Limb (tissue), 2 donors: Measurements from ENCODE around the gene MCM9.

Experiments
- DNase-seq, 2 donors: peaks; one replicate each; pipeline ENCODE4 v3.0.0-alpha.2; 2016; ENCODE audit errors: extremely low spot score in 2 of 2

The MCM9 gene

DNA sequence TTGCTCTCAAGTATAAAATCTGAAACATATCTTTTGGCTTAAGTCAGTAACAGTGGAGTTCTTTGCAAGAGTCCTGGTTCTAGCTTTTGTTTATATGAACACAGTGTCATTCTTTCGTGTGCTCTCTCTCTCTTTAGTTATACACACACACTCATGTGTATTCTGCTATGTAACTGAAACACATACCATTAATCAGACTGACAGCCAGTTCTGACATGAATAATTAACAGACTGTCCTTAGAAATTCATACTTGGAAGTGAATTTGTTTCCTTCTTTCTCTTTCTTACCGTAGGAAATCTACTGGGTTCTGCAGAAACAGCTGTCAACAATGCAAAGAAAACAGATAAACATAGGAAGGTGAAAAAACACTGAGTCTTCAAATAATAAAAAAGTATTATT, 2.5 kb downstream of the MCM9 start:
- no peak for DNase-seq

DNA sequence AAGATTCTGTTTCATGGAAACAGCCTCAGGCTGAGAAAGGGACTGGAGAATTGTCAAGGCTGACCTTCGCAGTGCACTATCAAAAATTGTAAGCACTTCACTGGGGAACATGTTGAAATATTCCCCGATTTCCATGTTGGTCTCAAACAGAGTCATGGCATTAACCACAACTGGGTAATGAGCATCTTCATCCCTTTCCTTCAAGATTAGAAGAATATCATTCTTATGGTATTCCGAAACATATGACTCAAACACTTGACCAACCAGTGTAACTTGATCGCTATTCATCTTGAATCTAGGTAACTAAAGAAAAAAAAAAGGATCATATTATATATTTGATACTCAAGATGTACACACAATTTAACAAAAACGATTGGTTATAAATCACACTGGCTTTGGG, 3.5 kb downstream of the MCM9 start:
- no peak for DNase-seq

- no peak for DNase-seq
These were observed 4.3 kb downstream of the MCM9 start for GRCh38 chr6:118930680-118931079.

GRCh38 chr6:118923035-118923434, 11.9 kb downstream of the MCM9 start:
- no peak for DNase-seq

DNA sequence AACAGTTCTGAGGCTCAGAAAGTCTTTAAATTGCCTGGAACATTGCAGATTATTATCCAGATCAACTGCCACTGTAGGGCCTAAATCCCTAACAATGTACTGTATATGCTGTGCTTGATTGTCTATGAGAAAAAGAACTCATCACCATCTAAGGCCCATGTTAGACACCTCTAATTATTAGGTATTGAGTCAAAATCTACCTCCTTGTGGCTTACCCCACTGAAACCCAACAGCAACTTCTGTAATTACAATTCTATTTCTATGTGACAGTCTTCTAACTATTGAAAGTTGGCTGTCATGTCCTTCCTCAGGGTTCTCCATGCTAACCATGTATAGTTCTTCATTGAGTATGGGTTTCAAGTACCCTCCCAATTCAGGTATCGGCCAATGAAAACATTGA, 13.9 kb downstream of the MCM9 start:
- DNase-seq: no peak

- no peak for DNase-seq
These were observed 16.6 kb downstream of the MCM9 start for GRCh38 chr6:118918329-118918725.

DNA sequence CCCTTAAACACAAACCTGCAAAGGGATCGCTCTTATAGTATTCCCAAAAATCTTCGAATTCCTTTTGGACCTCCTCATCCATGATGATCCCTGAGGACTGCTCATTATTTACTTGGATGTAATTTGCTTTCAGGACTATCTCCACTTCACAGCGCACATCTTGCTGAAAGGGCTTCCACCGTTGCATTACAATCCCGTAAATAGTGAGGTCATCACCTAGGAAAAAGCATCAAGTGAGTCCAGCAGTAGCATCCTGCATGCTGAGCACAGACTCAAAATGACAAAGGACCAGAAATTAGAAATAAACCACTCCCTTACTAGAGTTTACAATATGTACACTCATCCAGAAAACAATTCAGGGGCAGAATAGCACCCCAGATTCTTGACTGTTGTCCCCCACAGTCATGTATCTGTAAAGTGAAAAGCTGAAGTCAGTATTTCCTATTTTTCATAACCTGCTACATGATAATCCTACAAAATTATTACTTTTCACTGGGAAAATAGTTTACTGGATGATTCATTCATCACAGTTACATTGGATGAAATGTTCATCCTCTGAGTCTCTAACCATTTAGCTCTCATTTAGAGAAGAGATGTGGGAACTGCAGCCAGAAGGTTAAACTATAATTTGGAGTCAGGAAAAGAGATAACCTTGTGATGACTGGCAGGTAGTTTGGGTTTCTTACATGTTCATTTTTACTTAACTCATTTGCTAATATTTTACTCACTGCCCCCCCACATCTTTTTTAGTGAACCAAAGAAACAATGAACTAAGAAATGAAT, 17.2 kb downstream of the MCM9 start:
- DNase-seq: no peak

DNA sequence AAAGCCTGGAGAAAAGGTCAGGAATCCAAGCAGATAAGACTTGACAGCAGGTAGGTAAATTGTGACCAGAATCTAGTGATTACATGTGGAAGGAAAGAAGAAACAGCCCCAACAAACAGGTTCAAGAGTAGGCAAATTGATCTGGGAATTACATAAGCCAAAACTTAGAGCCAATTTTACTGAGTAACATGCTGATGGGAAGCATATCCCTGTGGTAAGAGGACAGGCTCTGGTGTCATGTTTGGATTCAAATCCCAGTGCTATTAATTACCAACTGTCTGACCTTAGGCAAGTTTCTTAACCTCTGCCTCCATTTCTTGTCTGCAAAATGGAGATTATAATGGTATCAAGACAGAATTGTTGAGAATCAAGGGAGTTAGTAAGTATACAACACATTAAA, 20.4 kb downstream of the MCM9 start:
- no peak for DNase-seq

GRCh38 chr6:118913161-118913560, 21.8 kb downstream of the MCM9 start:
- DNase-seq: no peak

DNA sequence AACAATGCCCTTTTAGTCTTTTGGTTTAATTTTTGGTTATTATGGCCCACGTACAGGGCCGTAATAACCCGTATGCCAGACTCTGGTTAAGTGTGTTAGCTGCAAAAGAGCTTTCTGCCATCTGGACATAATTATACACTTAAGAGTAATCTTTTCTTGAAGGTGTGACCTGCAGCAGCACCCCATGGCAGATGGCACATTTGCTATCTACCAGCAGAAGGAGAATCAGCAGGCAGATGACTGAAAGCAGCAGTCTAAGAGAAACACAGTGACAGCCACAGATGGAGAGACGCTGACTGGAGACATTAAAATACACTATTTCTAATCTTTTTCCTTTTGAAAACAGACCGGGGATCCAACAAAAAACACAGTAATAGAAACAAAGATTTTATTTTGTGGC, 22.3 kb downstream of the MCM9 start:
- DNase-seq: no peak

- DNase-seq: no peak
These were observed 26.5 kb downstream of the MCM9 start for GRCh38 chr6:118908441-118908840.

- DNase-seq: no peak
These were observed 29.1 kb downstream of the MCM9 start for GRCh38 chr6:118905851-118906250.

DNA sequence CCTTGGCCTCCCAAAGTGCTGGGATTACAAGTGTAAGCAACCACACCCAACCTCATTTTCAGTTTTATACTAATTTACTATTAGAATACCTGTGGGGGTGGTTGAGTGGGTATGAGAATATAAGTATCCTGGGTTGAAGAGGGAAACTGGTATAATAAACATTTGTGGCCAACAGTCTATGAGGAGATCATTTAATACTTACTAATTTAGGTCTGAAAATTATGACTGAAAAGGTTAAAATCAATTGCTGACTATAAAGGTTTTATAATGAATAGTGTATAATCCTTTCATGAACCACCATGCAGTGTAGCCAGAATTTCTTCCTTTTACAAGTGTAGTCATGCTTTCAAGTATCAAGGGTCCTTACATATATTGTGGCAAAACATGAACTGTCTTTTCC, 29.9 kb downstream of the MCM9 start:
- DNase-seq: no peak

- DNase-seq: no peak
These were observed 31.3 kb downstream of the MCM9 start for GRCh38 chr6:118903691-118904090.

GRCh38 chr6:118903138-118903537, 31.8 kb downstream of the MCM9 start:
- no peak for DNase-seq

- DNase-seq: no peak
These were observed 32.2 kb downstream of the MCM9 start for GRCh38 chr6:118902726-118903125.

DNA sequence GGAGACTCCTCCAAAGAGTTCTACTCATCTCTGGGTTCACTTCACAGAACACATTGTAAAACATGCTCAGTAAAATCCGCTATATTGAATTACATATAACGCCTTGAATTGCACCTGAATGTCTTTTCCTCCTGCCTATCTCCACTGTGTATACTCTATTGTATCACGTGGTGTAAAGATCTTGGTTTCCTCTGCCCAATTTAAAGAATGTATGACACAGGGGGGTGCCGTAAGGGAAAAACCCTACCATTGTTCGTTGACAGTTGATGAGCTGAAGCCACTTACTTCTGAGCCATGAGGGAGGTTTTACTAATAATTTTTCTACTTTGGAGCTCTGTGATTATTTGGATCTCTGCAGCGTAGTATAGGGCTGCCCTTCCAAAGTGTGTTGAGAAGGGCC, 35.0 kb downstream of the MCM9 start:
- DNase-seq: no peak

GRCh38 chr6:118897386-118897785, 37.6 kb downstream of the MCM9 start:
- no peak for DNase-seq

DNA sequence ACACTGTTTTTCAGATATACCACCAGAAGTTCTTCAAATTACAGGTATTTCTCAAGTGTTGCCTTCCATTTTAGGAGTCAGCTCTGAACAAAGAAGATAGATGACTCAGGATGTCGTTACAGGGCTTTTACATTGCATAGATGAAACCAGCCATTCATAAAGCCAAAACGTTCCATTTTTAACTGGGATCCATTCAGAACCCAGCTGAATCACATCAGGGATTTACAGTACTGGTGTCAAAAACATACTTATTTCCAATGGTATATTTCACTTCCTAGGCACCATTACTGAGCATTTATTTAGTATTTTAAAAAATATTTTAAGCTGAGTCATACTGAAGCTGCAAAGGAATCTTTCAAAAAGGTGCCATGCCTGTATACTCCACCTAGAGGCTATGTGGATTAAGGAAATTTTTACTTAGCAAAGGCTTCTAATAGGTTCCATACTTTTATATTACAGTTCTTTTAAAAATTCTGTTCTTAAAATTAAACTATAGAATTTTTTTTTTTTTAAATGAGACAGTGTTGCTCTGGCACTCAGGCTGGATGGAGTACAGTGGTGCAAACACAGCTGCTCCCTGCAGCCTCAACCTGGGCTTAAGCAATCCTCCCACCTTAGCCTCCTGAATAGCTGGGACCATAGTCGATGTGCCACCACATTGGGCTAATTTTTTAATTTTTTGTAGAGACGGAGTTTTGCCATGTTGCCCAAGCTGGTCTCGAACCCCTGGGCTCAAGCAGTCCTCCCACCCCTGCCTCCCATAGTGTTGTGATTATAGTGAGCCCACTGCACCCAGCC, 38.4 kb downstream of the MCM9 start:
- peak in 1 of 2 donors; percentile 31 for DNase-seq

GRCh38 chr6:118895859-118896258, 39.1 kb downstream of the MCM9 start:
- no peak for DNase-seq

DNA sequence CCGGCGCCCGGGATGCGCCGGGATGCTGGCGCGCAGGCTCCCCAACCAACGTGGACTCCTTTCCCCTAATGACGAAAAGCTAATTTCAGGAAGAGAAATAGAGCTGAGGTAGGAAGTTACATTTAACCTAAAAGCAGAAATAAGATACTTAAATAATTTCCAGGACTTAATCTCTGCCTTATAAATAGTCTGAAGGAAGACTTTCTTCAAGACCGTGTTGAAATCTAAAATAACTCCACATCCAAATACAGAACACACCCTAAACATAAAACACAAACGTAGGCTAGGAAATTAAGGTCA, 39.7 kb downstream of the MCM9 start:
- DNase-seq: no peak

DNA sequence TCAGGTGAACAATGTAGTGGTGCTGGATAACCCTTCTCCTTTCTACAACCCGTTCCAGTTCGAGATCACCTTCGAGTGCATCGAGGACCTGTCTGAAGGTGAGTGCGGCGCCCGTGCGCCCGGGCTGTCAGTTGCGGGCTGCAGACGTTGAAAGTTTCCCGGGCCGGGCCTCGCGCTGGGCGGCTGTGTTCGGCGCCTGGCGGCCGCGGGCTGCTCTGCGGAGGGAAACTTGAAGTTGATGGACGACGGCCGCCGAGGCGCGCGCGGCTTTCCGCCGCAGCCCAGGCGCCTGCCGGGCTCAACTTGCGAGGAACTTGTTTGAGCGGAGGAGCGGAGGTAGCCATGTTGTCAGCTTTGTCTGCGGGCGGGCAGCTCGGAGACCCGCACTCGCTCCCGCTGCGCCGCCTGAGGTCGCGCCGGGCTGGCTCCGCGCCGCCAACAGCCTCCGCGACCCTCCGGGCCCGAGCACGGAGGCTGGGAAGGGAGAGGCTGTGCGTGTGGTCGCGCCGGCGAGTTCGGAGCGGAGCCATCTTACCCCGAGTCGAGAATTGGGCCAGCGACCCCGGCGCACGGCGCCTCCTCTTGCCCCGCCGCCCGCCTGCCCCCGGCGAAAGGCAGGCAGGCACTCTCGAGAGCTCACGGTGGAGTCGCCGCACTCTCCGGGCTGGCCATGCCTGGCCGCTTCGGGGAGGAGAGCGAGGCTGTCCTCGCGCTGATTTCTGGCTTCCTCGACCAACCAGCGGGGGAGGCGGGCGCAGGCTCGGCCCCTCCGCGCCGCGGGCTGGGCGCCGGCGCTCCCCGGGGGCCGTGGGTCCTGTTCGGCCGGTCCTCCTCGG, 40.3 kb downstream of the MCM9 start:
- peak; percentile 45 to 79 for DNase-seq
